Measurements from ENCODE around the gene FBXL13.

The FBXL13 gene

DNA sequence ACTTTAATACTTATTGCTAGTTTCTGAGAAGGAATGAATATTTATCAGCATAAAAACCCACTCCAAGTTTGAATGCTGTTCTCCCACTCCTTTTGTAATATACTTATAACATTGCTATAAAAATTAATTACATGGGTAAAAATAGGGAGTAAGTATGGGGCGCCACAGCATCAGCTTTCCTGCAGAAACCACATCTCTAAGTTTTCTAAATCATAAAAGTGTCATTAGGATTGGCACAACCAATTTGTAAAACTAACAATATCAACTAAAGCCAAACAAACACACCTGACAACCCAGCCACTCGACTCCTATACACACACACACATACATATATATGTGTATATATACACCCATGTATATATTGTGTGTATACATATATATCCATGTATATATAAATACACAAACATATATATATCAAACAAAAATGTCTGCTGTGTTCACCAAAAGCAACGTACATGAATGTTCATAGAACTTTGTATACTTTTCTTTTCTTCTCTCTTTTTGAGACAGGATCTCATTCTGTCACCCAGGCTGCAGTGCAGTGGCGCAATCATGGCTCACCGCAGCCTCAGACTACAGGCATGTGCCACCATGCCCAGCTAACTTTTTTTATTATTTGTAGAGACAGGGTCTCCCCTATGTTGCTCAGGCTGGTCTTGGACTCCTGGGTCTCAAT lies 176.6 kb downstream of the FBXL13 start:
- Mint-ChIP-seq H3K36me3 (ENCODE audit: insufficient read depth) (no peaks in the 10 kb centered on the region), H3K27ac (no peak overlapping the region), H3K4me3 (no peak overlapping the region), H3K4me1 (ENCODE audit: low read depth in 2 of 2) (no peaks in the 10 kb centered on the region), H3K27me3 (no peaks in the 10 kb centered on the region), H3K9me3 (no peaks in the 10 kb centered on the region)
- no peak for DNase-seq
- ATAC-seq (replicated peaks) = no peak

DNA sequence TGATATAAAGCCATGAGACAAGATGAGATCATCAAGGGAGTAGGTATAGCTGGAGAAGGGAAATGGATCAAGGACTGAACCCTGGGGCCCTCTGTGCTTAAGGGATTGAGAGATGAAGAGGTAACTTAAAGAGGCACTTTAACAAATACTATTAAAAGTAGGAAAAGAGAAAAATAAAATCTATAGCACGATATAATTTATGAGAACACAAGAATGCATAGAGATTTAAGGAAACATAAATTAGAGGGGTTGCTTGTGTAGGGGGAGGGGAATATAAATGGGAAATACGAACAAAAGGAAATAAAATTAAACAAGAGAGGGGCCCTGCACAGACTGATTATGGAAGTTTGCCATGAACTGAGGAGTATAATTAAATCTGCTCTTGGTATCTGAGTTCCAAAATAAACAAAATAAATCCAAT lies 177.4 kb downstream of the FBXL13 start:
- Mint-ChIP-seq H3K4me3 (no peak overlapping the region), H3K27ac (no peak overlapping the region), H3K4me1 (ENCODE audit: low read depth in 2 of 2) (no peaks in the 10 kb centered on the region), H3K36me3 (ENCODE audit: insufficient read depth) (no peaks in the 10 kb centered on the region), H3K27me3 (no peaks in the 10 kb centered on the region), H3K9me3 (no peaks in the 10 kb centered on the region)
- no peak for DNase-seq
- ATAC-seq (replicated peaks) = no peak

DNA sequence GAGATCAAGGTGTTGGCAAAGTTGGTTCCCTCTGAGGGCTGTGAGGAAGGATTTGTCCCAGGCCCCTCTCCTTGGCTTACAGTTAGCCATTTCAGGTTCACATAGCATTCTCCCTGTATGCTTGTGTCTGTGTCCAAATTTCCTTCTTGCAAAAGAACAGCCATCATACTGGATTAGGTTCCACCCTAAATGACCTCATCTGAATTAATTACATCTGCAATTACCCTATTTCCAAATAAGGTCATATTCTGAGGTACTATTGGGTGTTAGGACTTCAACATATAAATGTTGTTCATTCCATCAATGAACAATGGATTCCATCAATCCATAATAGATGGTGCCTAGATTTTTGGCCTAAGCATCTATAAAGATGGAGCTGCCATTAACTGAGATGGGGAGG lies 178.0 kb downstream of the FBXL13 start:
- H3K4me1 Mint-ChIP-seq (ENCODE audit: low read depth in 2 of 2) = no peaks in the 10 kb centered on the region
- H3K9me3 Mint-ChIP-seq = no peaks in the 10 kb centered on the region
- H3K27me3 Mint-ChIP-seq = no peaks in the 10 kb centered on the region
- no peak for DNase-seq
- no peak overlapping the region for H3K27ac Mint-ChIP-seq
- no peak overlapping the region for H3K4me3 Mint-ChIP-seq
- no peaks in the 10 kb centered on the region for H3K36me3 Mint-ChIP-seq (ENCODE audit: insufficient read depth)
- ATAC-seq (replicated peaks) = no peak

DNA sequence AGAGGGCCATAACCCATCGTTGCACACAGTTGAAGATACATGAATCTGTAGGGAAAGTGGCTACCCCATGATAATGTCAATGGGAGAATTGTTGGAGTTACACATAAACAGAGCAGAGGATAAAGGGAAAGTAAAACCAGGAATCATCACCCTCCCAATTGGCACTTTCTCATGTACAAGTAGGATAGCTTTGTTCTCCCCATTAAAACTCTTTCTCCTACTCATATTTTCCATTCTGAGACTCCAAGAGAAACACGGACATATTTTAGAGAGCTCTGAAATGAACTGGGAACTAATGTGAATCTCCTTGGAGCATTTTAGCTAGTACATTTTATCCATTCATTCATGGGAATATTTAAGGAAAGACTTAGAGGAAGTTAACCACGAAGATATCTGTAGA lies 179.0 kb downstream of the FBXL13 start:
- no peaks in the 10 kb centered on the region for H3K36me3 Mint-ChIP-seq (ENCODE audit: insufficient read depth)
- no peak overlapping the region for H3K4me3 Mint-ChIP-seq
- H3K27ac Mint-ChIP-seq = no peak overlapping the region
- H3K4me1 Mint-ChIP-seq (ENCODE audit: low read depth in 2 of 2) = no peaks in the 10 kb centered on the region
- no peak for ATAC-seq (replicated peaks)
- no peak for DNase-seq
- H3K9me3 Mint-ChIP-seq = no peaks in the 10 kb centered on the region
- H3K27me3 Mint-ChIP-seq = peaks cover 0 to 7% of the 10 kb centered on the region in 2 donors

DNA sequence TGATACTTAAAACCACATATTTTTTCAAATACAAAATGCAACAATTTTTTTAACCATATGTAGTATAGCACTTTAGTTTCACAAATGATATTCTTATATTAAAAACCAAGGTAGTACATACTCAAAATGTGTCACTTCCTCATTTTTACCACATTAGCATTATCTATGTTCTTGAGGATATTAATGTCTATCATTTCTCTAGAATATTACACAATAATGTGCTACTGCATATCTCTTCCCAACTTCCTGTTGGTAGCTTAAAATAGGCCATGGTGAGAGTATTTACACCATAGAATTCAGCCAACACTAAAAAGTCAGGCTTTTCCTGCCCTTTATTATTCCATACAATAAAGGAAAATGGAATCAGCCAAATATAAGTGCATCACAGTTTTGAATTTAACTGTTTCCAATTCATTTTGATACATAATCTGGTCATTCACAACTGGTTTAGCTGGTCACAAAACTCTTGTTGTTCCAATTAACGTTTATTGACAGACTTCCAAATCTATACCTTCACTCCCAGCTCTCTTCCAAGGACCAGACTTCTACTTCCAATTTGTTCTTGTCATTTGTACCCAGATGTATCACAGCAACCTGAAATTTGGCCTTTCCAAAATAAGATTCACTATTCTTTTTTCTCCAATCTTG lies 181.8 kb downstream of the FBXL13 start:
- H3K36me3 Mint-ChIP-seq (ENCODE audit: insufficient read depth) = no peaks in the 10 kb centered on the region
- no peak overlapping the region for H3K27ac Mint-ChIP-seq
- peaks cover 10 to 15% of the 10 kb centered on the region in 2 donors for H3K27me3 Mint-ChIP-seq
- no peak for DNase-seq
- no peak for ATAC-seq (replicated peaks)
- no peak overlapping the region for H3K4me3 Mint-ChIP-seq
- no peaks in the 10 kb centered on the region for H3K4me1 Mint-ChIP-seq (ENCODE audit: low read depth in 2 of 2)
- no peaks in the 10 kb centered on the region for H3K9me3 Mint-ChIP-seq

DNA sequence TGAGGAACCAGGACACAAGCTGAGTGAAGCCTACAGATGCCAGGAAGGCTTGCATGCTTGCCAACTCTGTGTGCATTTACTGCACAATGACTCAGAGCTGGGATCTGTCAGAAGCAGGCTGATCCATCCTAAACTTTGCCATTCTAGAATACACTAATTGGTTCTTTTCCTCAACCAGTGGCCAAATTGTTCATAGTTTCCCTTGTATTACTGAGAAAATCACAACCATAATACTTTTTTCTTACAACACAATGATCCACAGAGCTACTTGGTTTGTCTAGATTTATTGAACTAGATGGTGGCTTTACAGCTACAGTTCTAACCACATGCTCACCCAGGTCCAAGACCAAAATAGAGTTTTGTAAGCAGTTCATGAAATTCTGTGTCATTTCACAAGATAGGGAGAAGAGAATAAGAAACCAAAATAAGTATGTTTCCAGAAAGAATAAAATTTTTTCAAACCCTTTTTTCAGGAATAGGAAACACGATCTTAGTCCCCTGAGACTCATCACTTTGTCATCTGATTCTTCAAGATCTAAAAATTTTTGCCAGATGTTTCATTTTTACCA lies 182.8 kb downstream of the FBXL13 start:
- H3K4me3 Mint-ChIP-seq = no peak overlapping the region
- H3K4me1 Mint-ChIP-seq (ENCODE audit: low read depth in 2 of 2) = no peaks in the 10 kb centered on the region
- no peaks in the 10 kb centered on the region for H3K9me3 Mint-ChIP-seq
- H3K27me3 Mint-ChIP-seq = peaks cover 11 to 18% of the 10 kb centered on the region in 2 donors
- ATAC-seq (replicated peaks) (no peak), DNase-seq (no peak)
- H3K36me3 Mint-ChIP-seq (ENCODE audit: insufficient read depth) = no peaks in the 10 kb centered on the region
- H3K27ac Mint-ChIP-seq = no peak overlapping the region

DNA sequence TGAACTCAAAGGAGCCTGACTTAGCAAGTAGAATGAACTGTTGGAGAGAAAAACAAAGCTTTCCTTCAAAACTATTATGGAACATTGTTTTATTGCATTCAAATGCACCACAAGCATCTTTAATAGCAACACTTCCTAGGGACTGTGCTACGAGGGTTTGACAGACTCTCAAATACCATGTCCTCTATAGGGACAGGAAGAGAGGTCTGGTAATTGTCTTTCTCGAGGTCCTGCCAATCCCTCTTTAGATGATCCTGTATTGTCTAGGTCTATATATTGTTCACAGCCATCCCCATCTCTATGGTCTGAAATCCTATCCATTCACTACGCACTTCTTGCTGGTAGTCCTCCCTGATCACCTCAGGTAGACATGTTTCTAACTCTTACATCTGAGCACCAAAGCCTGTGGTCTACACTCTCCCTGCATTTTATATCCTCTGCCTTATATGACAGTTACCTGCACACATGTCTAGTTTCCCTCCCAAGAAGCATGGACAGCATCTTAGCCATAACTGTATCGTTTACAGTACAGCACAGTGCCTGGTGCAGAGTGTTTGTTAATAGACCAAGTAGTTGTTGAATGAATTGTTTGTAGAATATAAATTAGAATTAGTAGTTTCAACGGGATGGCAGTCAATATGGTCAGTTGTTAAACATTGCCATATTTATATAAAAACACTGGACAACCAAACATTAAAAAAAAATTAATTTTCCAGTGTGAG lies 183.5 kb downstream of the FBXL13 start:
- DNase-seq = no peak
- no peaks in the 10 kb centered on the region for H3K4me1 Mint-ChIP-seq (ENCODE audit: low read depth in 2 of 2)

DNA sequence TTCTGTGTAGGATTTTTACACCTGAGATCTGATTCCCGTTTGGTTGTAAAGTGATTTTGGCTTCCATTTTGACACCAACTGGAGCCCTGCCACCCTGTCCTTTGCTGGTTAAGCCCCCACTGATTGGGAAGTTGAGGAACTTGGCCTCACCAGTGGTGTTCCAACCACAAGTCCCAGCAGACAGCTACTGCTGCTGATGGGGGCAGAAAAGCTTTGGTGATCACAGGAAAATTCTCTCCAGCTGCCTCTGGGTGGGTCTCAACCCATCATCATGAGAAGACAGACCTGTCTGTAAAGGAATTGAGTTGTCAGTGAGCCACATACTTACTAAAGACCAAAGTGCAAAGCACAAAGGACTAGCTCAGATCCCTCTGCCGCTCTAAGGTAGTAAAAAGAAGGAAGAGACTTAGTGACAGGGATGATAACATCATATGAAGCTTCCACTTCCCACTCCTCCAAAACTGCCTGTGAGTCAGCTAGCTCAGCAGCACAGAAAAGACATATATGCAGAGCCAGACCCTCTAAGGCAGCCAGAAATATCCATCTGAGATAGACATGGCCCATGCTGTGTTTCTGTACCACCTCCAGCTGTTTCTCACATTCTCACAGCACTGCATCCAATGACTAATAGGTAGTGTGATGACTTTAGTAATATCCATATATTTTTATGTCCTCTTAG lies 184.2 kb downstream of the FBXL13 start:
- H3K27ac Mint-ChIP-seq = no peak overlapping the region
- no peaks in the 10 kb centered on the region for H3K9me3 Mint-ChIP-seq
- DNase-seq = no peak
- no peaks in the 10 kb centered on the region for H3K4me1 Mint-ChIP-seq (ENCODE audit: low read depth in 2 of 2)
- no peak for ATAC-seq (replicated peaks)
- no peak overlapping the region for H3K4me3 Mint-ChIP-seq
- H3K27me3 Mint-ChIP-seq = peaks cover 11 to 18% of the 10 kb centered on the region in 2 donors
- no peaks in the 10 kb centered on the region for H3K36me3 Mint-ChIP-seq (ENCODE audit: insufficient read depth)

More for the DNA sequence above, 183.5 kb downstream of the FBXL13 start:
- ATAC-seq (replicated peaks) = no peak
- Mint-ChIP-seq H3K9me3 (no peaks in the 10 kb centered on the region), H3K36me3 (ENCODE audit: insufficient read depth) (no peaks in the 10 kb centered on the region), H3K27me3 (peaks cover 11 to 18% of the 10 kb centered on the region in 2 donors), H3K27ac (no peak overlapping the region), H3K4me3 (no peak overlapping the region)

DNA sequence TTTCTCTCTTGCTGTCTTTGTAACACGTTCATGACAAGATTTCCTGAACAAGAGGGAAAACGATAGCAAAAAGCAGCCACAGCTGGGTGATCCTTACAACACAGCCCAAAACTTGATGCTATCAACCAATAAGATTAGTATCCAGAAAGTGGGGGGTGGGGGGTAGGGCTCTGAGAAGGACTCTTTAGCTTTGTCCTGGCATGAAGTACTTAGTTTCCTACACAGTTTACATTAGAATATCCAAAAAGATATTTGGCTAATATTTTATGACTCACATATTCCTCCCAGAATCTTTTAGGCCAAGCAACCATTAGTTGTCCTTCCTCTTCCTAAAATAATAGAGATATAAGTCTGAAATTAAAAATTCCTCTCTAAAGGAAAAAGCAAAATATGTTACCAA lies 184.7 kb downstream of the FBXL13 start:
- Mint-ChIP-seq H3K9me3 (no peaks in the 10 kb centered on the region), H3K27ac (no peak overlapping the region), H3K4me3 (no peak overlapping the region), H3K27me3 (peaks cover 11 to 18% of the 10 kb centered on the region in 2 donors), H3K4me1 (ENCODE audit: low read depth in 2 of 2) (no peaks in the 10 kb centered on the region), H3K36me3 (ENCODE audit: insufficient read depth) (no peaks in the 10 kb centered on the region)
- DNase-seq (no peak), ATAC-seq (replicated peaks) (no peak)

DNA sequence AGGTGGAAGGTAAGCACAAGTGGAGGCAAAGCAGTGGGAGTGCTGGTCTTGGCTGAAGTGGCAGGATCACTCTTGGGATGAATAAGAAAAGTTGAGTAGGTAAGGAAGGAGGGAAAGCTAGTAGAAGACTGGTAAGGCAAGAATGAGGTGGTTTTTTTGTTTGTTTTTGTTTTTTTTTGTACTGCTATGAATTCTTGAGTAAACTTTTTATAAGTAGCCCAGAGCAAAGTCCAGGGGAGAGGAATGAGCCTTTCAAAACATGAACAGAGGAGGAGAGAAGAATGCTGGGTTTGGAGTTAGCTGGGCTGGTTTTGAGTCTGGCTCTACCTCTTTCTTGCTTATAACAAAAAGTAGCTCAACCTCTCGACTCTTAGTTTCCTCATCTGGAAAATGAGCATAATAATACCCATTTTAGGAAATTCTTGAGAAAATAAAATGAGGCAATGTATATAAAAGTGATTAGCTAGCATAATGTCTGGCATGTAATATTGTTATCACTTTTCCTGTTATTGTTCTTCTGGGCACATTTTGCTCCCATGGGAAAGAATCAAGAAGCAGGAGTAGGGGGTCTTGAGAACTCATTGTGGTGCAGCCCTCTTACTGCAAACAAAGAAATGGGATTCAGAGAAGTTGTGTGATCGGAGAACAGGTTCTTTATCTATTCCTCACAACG lies 185.9 kb downstream of the FBXL13 start:
- Mint-ChIP-seq H3K36me3 (ENCODE audit: insufficient read depth) (no peaks in the 10 kb centered on the region), H3K4me3 (no peak overlapping the region), H3K4me1 (ENCODE audit: low read depth in 2 of 2) (no peaks in the 10 kb centered on the region), H3K9me3 (no peaks in the 10 kb centered on the region), H3K27me3 (peaks cover 11 to 18% of the 10 kb centered on the region in 2 donors), H3K27ac (no peak overlapping the region)
- DNase-seq (no peak), ATAC-seq (replicated peaks) (no peak)

DNA sequence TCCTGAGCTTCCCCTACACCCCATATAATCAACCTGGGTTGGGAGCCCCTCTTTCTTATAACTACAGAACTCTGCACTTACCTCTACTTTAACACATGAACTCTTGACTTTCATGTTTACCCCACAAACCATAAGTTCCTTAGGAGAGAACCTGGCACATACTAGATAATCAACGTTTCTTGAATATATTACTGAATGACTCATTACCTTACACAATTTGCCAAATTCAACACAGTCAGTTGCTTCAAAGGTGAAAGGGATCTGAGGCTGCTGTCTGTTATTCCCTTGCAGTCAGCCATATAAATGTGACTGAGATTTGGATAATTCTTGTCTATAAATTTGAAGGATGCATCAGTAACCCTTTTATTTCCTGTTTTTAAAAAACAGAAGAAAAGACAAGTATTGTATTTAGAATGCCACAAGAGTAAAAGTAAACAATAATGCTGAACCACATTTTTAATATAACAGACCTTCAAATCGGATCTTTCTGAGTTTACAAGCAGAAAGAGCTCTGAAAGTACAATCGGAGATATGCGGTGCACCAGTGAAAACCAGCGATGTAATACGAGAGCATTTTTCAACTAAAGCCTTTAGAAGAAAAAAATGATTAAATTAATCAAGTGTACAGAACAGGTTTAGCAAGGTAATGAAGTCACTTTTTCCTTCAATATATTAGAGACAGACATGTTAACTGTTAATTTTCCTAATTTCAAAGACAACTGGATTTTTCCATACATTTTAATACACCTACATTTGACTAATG lies 191.3 kb downstream of the FBXL13 start:
- Mint-ChIP-seq H3K9me3 (no peaks in the 10 kb centered on the region), H3K27ac (no peak overlapping the region), H3K27me3 (peaks cover 6 to 17% of the 10 kb centered on the region in 2 donors), H3K4me3 (no peak overlapping the region), H3K4me1 (ENCODE audit: low read depth in 2 of 2) (no peaks in the 10 kb centered on the region), H3K36me3 (ENCODE audit: insufficient read depth) (no peaks in the 10 kb centered on the region)
- ATAC-seq (replicated peaks) = no peak
- DNase-seq = no peak

DNA sequence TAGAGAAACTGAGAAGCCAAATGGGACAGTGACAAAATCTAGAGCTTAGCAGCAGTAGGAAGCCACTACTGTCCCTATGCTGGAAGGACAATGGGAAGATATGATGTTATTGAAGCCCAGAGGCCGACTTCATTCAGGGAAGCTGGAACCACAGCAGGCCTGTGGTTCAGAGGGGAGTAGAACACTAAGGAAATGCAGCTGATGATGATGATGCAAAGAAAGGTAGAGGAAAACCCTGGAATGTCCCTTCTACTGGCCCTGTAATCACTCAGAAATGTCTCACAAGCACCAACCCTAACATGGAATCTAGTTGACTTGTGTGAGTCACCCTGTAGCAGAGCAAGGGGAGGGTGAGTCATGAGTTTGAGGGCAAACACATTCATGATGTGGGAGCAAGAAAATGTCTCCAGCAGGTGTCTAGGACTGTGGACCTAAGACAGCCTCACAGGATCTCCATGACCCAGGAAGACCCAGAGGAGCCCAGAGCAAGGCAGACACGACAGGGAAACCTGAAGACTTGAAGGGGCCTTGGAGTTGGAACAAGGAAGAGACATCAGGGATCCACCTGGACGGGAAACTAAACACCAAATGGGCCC lies 198.8 kb downstream of the FBXL13 start:
- DNase-seq (no peak), ATAC-seq (replicated peaks) (no peak)
- Mint-ChIP-seq H3K27me3 (peaks cover 0 to 8% of the 10 kb centered on the region in 2 donors), H3K36me3 (ENCODE audit: insufficient read depth) (no peaks in the 10 kb centered on the region), H3K4me3 (no peak overlapping the region), H3K9me3 (no peaks in the 10 kb centered on the region), H3K27ac (no peak overlapping the region), H3K4me1 (ENCODE audit: low read depth in 2 of 2) (peaks cover 3 to 9% of the 10 kb centered on the region in 2 donors)
